Measurements from ENCODE around the gene MYH10.

The MYH10 gene

GRCh38 chr17:8480011-8480976 lies 150.2 kb downstream of the MYH10 start:
- no peak for DNase-seq (ENCODE audit: low spot score)
- in situ Hi-C loops (cut with MboI; ENCODE audit: low sequenced_read_pairs, unreplicated experiment) = no loop called here
- TF ChIP-seq, protein P1, sequence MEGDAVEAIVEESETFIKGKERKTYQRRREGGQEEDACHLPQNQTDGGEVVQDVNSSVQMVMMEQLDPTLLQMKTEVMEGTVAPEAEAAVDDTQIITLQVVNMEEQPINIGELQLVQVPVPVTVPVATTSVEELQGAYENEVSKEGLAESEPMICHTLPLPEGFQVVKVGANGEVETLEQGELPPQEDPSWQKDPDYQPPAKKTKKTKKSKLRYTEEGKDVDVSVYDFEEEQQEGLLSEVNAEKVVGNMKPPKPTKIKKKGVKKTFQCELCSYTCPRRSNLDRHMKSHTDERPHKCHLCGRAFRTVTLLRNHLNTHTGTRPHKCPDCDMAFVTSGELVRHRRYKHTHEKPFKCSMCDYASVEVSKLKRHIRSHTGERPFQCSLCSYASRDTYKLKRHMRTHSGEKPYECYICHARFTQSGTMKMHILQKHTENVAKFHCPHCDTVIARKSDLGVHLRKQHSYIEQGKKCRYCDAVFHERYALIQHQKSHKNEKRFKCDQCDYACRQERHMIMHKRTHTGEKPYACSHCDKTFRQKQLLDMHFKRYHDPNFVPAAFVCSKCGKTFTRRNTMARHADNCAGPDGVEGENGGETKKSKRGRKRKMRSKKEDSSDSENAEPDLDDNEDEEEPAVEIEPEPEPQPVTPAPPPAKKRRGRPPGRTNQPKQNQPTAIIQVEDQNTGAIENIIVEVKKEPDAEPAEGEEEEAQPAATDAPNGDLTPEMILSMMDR (IDR thresholded peaks at IDR 0.05; ENCODE audit: borderline replicate concordance, control extremely low read depth, extremely low read depth, insufficient read depth, missing control alignments) = no peak

- TF ChIP-seq, protein P1 (IDR thresholded peaks at IDR 0.05; ENCODE audit: borderline replicate concordance, control extremely low read depth, extremely low read depth, insufficient read depth, missing control alignments) = no peak
- DNase-seq (ENCODE audit: low spot score) = no peak
- in situ Hi-C loops (cut with MboI; ENCODE audit: low sequenced_read_pairs, unreplicated experiment) = no loop called here
Observed at GRCh38 chr17:8479431-8479947, 151.0 kb downstream of the MYH10 start.

GRCh38 chr17:8477715-8478441 lies 152.6 kb downstream of the MYH10 start:
- no peak for DNase-seq (ENCODE audit: low spot score)
- in situ Hi-C loops (cut with MboI; ENCODE audit: low sequenced_read_pairs, unreplicated experiment) = no loop called here
- TF ChIP-seq, protein P1 (IDR thresholded peaks at IDR 0.05; ENCODE audit: borderline replicate concordance, control extremely low read depth, extremely low read depth, insufficient read depth, missing control alignments) = no peak

DNA sequence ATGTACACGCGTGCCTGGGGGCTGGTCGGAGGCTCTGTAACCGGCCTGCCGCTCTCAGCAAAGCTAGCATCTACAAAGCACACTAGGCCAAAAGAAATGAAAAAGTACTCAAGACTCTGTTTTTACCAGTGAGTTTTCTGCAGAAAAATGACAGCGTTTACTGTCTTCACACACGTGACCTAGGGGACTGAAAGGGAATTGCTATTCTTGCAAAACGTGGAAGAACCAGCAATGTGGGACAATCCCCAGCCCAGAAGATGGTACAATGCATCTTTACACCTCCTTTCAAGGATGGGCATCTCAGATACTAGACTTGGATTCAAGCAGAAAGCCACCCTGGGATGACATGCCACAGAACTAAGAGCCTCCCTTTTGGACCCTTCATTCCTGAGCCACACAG lies 153.4 kb downstream of the MYH10 start:
- no peak for DNase-seq (ENCODE audit: low spot score)
- in situ Hi-C loops (cut with MboI; ENCODE audit: low sequenced_read_pairs, unreplicated experiment) = no loop called here
- TF ChIP-seq, protein P1 (IDR thresholded peaks at IDR 0.05; ENCODE audit: borderline replicate concordance, control extremely low read depth, extremely low read depth, insufficient read depth, missing control alignments) = no peak

DNA sequence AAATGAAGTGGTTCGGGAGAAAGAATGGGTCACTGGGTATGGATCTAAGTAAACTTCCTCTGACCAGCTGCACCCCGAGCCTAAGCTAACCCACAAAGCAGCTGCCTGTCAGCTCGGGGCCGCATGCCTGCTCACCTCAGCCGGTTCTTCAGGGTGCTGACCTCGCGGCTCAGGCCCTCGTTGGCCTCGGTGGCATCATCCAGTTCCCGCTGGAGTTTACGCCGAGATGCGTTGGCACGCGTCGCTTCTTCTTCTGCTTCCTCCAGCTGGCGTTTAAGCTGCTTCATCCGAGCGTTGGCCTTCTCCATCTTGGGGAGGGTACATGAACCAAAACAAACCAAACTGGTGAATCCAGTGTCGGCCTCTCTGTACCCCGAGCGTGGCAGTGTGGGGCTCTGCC lies 153.8 kb downstream of the MYH10 start:
- DNase-seq (ENCODE audit: low spot score) = no peak
- in situ Hi-C loops (cut with MboI; ENCODE audit: low sequenced_read_pairs, unreplicated experiment) = no loop called here
- TF ChIP-seq, protein P1 (IDR thresholded peaks at IDR 0.05; ENCODE audit: borderline replicate concordance, control extremely low read depth, extremely low read depth, insufficient read depth, missing control alignments) = no peak

DNA sequence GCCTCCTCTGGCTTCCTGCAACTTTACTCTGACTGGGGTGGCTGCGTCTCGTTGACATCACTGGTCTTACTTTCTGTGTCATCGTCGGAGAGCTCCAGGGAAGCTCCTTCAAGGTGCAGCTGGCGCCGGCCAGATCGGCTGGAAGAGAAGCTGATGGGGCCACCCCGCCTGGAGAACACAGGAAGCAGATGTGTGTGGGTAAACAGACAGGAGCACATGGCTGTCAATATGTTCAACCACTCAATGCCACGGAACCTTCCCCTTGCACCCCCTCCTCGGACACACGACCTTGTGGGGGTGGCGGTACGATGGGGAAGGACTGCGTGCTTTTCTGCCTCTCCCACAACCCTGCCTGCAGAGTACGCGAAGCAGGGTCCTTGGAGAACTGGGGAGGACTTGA lies 154.7 kb downstream of the MYH10 start:
- TF ChIP-seq, protein P1 (IDR thresholded peaks at IDR 0.05; ENCODE audit: borderline replicate concordance, control extremely low read depth, extremely low read depth, insufficient read depth, missing control alignments) = no peak
- no peak for DNase-seq (ENCODE audit: low spot score)
- in situ Hi-C loops (cut with MboI; ENCODE audit: low sequenced_read_pairs, unreplicated experiment) = no loop called here

Measured in GM13976 (cell line).